ENCODE data around the gene RIMS3.
A peak's percentile ranks its signal among the peaks of the same experiment; 100 is the strongest.
"Not testable (repeated sequence)": the region's sequence is repeated elsewhere in the genome, so short reads cannot be mapped to it uniquely, and the experiment has no call there.

Gene RIMS3

DNA sequence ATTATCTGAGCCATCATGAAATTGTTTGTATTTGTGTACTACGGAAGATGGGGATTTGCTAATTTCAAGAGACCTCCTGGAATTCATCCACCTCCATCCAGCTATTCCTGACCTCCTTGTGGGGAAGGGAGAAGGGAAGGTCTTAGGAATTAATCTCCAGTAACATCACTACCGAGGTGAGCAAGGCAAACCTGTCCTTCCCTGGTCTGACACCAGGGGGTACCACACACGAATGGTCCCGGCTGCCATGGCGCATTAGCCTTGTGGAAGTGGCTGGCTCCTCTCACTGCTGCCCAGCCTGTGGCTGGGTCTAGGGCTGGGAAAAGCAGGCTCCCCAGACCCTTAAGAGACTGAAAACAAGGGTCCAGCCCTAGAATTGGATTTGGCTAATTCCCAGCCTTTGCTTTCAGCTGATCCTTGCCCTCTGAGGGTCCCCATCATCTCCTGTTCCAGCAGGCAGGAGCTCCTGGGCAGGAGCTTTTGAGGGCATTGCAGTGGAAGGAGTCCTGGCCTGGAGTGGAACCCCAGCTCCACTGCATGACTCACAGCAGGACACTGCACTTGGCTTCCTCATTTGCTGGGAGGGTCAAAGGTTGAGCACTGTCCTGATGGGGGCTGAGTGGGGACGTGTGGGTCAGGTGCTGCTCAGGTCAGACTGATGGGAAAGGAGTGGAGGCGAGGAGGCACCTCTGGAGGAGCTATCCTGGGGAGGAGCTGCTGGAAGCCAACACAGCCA lies 34.8 kb downstream of the RIMS3 start:
- DNase-seq (ENCODE audit: low read depth in 2 of 2) = no peak

DNA sequence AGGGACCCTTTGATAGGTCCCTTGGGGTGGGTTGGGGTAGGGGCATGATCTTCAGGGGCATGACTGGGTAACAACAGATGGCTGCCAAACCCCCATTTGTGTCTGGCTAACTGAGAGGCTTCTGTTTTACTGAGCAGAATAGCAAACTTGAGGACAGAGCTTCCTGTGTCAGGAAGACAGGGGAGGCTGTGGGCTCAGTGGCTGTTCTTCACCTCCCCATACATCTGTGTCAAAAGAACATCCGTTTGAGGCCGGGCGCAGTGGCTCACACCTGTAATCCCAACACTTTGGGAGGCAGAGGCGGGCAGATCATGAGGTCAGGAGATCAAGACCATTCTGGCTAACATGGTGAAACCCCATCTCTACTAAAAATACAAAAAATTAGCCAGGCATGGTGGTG lies 35.9 kb downstream of the RIMS3 start:
- not testable (repeated sequence) for DNase-seq (ENCODE audit: low read depth in 2 of 2)

DNA sequence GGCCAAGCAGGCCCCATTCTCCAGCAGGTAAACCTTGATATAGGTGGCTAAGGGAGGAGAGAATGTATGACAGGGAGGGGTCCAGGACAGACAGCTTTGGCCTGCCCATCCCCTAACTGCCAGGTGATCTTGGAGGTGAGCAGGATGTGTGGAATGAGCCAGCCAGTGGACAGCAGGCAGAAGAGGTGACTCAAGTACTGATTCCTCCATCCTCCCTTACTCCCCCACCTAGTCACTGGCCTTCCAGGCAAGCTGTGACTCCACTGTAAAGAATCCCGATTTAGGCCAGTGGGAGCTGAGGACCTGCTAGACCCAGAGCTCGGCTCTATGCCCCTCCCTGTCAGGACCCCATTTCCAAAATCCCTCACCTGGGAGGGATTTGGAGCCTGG lies 36.6 kb downstream of the RIMS3 start:
- no peak for DNase-seq (ENCODE audit: low read depth in 2 of 2)

DNA sequence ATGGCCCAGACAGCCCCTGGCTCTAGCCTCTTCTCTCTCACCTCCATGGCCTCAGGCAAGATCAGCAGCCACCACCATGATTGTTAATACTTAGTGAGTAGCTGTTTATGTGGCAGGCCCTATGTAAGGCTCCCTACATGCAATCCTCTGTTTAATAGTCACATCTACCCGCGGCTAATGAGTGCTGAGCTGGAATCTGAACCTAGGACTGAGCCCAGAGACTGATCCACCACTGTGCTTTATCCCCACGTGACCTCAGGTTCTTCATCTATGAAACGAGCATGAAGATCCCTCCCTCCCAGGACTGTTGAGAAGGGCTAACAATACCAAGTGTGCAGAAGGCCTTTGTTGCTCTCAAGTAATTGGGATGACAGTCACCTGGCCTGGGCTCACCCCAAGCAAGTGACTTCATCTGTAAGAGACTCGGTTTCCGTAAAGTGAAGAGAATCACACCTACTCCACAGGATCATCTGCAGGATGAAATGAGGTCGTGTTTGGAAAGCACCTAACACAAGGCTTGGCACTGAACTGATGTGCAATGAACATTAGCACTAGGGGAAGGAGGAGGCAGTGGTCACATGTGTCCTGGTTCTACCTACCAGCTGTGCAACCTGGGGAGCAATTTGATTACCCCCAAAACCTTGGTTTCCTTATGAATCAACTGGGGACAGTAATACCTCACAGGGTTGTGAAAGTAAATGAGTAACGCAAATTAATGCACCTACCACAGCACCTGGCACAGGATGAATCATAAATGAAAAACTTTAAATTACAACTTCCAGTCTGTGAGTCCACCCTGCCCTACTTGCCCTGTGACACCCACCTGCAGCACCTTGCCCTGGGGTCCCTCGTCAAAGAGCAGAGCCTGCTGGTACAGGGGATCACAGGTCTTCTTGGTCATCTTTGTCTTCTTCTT lies 37.2 kb downstream of the RIMS3 start:
- DNase-seq (ENCODE audit: low read depth in 2 of 2) = no peak

DNA sequence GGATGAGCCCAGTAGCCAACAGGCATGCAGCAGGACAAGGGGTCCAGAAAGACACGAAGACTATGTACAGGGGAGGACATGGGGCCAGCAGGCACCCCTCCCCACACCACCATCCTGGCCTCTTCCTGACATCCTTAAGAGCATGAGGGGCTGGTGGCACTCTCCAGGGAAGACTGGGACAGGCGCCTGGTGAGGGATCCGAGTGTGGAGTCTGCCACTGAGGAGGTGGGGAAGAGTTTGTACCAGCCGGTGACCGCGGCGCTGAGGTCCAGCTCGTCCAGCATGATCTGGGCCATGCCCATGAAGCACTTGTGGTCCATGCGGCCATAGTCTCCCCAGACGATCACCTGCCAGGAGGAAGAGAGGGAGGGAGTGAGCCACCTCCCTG lies 39.1 kb downstream of the RIMS3 start:
- no peak for DNase-seq (ENCODE audit: low read depth in 2 of 2)

DNA sequence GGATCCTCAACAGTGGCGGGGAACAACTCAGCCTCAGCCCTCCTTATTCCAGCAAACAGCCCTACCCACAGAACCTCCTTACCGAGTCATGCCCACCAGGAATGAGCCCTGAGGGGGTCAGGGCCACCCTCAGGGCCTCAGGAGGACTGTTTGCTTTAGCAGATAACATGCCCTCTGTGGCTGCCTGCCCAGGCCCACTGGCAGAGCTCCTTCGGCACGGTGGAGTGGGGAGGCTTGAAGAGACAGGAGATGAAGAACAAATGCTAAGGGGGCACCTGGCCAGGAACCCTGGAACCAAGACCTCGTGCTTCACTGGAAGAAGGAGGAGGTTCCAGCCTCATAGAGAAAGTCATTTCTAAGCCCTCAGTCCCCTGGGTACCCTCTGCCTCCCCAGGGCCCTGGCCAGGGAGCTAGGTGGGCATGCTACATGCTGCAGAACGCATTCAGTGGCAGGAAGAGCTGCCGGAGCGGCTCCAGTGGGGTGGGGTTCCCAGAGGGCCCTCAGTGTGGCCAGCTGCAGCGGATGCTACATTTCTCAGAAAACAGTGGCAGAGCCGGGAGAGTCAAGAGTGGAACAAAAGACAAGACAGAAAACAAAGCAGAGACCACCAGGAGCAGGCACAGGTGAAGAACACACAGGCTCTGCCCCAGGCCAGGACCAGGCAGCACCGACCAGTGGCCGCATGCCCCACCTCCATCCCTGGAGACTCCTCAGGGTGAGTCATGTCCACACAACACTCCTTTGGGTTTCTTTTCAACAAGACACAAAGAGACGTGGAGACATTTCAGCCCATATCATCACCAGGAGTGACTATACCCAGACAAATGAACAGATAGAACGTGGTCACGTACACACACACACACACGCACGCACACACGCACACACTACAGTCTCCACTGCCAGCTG lies 39.8 kb downstream of the RIMS3 start:
- no peak for DNase-seq (ENCODE audit: low read depth in 2 of 2)

DNA sequence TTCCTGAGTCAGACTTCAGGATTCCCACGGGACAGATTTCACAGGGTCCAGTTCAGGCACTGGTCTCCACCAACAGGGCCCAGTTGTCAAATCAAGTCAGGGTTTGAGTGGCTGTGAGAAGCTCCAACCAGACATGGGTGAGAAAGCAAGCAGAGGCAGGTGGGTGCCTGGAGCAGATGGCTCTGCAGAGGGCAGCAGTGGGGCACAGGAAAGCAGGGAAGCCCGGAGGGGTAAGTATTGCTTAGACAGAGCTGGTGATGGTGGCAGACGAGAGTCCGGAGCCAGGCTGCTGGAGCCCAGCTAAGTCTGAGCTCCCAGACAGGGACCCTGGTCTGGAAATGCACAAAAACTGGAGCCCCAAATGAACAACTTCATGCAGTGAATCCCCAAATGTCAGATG lies 40.4 kb downstream of the RIMS3 start:
- peak in 1 of 2 donors; percentile 8 for DNase-seq (ENCODE audit: low read depth in 2 of 2)

DNA sequence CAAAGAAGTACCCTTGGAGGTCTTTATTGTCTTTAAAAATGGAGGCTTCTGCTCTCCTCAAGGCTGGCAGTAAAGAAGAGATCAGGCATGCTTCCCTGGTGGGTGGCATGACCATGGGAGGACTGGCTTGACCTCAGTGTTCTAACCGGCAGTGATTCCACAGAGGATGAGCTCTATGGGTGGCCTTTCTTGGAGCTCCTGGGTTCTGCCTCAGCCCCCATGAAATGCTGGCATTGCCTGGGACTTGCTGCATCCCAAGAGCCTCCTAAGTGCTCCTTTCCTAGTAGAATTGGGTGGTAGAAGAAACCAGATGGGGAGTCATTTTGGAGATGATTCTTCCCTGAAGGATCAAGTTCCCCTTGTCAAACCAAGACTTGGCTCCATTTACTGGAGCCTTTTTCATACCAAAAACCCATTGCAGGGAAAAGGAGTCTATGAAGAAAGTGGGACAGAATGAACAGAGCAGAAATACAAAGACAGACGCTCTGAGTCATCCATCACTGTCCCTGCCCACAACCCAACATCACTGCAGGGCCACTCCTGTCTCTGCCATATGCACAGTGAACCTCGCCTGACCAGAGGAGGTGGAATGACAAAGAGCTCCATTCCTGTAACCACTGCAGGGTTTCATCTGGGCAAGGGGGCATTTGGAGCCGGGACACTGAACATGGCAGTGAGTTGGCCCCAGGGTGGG lies 42.4 kb downstream of the RIMS3 start:
- no peak for DNase-seq (ENCODE audit: low read depth in 2 of 2)

DNA sequence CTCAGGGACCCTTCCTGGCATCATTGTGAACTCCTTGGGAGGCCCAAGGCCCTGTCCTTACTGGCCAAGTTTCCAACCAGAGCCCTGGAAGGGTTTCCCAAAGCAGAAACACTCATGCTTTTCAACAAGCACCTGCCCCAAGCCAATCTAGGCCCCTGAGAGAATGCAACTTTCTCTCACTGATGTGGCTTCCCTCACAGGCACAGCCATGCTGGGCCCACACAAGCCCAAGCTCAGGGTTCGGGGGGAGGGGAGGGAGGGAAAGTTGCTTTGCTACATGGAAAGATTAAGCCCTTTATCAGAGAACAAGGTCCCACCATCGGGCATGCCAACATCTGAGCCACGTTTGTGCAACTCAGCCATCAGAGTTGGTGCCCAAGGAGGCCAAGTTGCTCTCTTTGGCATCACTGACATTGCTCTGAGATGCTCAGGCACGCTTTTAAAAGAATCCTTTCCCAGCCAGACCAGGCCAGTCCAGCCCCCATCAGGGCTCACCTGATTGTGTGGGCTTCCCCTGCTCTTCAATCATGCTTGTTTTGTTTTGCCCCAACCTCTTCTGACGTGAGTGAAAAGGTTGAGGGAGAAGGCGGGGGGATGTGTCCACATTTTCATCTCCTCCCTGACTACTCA lies 43.5 kb downstream of the RIMS3 start:
- DNase-seq (ENCODE audit: low read depth in 2 of 2) = no peak

DNA sequence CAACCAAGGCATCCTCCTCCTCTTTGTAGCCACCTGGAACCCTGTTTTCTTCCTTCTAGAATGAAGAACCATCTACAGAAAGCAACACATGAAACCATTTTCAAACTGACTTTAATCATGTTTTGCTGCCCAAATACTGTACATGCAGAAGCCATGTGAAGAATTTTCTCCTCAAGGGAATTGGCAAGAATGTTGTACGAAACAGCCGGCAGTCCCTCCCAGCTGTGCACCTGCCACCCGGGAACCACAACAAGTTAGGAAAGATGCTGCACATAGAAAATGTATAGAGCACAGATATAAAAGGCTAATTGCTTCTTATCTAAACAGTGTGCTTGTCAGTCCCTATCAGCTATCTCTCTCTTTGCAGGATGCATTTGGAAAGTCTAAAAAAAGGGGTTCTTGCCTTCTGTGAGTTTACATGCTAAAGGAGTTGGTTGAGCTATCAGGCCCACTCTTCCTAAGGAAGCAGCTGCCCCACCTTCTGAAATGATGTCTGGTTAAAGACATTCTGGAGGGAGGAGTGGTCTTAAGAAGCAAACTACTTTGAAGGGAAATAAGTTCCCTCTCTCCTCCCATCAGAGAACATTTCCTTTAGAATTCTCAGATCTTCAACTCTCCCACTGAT lies 44.8 kb downstream of the RIMS3 start:
- DNase-seq (ENCODE audit: low read depth in 2 of 2) = no peak

DNA sequence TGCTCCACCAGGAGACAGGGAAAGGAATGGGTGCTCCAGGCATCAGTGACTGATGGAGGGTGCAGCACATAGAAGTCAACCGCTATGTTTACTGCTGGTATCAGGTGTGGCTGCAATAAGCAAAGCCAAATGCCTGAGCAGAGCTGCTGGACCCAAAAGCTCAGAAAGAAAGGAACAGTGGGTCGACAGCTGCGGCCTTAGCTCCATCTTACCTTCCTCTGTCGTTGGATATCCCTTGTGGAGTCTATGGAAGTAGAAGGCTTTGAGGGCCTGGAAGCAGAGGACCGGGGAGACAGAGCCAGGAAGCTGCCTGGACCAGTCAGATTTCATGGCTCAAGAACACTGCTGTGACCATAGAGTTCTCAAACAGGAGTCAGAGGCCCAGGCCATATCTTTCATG lies 45.3 kb downstream of the RIMS3 start:
- no peak for DNase-seq (ENCODE audit: low read depth in 2 of 2)

DNA sequence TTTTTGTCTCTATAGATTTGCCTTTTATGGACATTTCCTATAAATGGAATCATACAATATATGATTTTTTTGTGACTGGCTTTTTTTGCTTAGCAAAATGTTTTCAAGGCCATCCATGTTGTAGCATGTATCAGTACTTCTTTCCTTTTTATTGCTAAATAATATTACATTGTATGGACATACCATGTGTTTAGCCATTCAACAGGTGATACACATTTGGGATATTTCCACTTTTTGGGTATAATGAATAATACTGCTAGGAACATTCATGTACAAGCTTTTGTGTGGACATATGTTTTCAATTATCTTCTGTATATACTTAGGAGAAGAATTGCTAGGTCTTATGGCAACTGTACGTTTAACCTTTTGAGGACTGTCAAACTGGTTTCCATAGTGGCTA lies 47.4 kb downstream of the RIMS3 start:
- no peak for DNase-seq (ENCODE audit: low read depth in 2 of 2)

DNA sequence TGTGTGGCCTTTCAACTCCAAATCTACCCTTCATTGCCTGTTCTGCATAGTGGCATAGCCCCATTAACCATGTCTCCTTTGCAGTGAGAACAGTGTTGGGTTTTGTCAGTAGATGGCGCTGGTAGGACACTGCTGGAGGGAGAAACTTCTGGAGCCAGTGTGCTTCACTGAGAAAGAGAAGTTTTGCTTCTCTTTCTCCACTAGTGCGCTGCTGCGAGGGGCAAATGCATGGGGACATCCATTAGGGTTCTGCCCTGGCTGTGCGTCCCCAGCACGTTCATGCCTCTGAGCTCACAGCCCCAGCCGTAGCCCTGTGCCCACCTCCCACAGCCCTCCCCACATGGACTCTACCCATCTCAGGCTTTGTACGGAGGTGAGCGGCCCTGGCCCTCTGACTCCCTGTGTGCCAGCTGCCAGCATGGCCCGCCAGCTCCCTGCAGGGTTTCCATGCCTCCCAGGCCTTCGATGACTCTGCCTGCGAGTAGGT lies 53.1 kb downstream of the RIMS3 start:
- DNase-seq (ENCODE audit: low read depth in 2 of 2) = peak; percentile 24 to 46

DNA sequence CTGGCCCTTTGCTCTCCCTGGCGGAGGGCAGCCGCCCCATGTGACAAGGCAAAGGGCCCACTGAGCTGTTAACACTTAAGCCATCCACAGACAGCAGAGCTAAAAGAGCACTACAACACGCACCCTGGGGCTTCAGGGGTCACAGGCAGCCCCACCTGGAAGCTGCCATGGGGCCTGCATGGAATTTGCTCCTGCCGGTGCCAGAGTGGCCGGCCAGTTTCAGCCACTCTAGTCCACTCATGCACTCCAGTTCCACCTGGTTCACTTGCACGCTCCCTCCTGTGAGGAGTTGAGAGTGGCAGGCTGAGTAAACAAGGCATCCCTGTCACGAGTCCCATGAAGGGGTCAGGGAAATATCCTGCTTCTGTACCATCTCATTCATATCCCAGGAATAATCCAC lies 55.3 kb downstream of the RIMS3 start:
- DNase-seq (ENCODE audit: low read depth in 2 of 2) = no peak

DNA sequence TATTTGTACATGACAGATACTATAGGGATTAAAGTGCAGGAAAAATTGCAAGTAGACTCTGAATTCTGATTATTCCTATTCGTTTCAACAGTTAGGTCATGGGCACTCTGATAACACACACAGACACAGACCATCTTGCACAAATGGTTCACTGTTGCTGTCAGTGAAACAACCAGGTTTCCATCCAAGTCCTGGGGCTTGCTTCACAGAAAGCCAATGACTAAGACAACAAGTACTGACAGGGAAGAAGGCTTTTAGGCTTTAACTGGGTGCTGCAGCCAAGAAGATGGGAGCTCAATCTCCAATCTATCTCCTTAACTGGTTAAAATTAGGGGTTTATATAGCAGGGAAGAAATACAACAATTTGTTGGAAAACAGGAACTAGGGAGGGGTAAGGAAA lies 57.6 kb downstream of the RIMS3 start:
- DNase-seq (ENCODE audit: low read depth in 2 of 2) = no peak

DNA sequence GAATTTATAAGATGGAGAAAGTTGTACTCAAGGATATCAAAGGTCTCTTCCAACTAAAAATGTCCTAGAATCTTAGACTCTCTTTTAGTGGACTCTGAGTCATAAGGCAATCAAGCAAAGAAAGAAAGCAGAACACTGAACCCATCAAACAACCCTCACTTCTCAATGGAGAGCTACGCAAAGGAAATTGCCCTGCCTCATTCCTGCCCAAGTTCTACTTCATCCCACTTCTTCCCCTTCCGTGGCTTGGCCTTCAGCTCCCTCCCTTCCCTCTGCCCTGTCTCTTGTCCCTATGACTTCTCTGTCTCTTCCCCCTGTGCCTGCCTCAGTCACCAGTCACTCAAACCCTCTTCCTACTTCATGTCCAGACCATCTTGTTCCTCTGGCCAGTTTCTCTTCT lies 58.5 kb downstream of the RIMS3 start:
- no peak for DNase-seq (ENCODE audit: low read depth in 2 of 2)

DNA sequence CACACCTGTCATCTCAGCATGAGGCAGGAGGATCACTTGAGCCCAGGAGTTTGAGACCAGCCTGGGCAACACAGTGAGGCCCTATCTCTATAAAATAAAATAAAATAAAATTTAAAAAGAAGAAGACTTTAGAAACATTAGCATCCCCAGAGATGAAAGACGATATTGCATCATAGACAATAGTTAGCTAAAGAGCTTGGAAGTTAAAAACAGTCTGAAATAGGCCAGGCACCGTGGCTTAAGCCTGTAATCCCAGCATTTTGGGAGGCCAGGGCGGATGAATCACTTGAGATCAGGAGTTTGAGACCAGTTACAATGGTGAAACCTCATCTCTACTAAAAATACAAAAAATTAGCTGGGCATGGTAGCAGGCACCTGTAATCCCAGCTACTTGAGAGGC lies 59.3 kb downstream of the RIMS3 start:
- no peak for DNase-seq (ENCODE audit: low read depth in 2 of 2)

DNA sequence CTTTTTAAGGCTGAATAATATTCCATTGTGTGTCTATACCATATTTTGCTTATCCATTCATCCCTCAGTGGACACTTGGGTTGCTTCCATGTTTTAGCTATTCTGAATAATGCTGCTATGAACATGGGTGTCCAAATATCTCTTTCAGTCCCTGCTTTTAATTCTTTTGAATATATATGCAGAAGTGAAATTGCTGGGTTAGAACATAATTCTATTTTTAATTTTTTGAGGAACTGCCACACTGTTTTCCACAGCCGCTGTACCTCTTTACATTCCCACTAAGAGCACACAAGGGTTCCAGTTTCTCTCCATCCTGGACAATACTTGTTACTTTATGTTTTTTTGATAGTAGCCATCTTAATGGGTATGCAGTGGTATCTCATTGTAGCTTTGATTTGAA lies 65.6 kb downstream of the RIMS3 start:
- DNase-seq (ENCODE audit: low read depth in 2 of 2) = no peak

DNA sequence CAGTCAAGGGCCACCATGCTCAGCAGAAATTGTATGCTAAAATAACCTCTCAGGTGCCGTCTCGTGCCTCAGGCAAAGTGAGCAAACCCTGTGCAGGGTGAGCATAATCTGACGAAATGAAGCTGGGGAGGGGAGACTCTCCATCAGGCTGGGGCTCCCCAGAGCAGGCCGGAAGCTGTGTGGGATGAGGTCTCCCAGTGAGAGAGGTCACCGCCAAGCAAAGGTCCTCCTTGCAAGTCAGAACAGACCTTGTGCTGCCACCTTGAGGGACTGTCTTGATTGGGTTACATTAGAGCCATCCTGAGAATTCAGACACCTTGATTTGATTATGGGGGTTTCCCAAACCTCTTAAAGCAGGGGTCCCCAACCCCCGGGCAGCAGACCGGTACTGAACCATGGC lies 69.9 kb downstream of the RIMS3 start:
- no peak for DNase-seq (ENCODE audit: low read depth in 2 of 2)

DNA sequence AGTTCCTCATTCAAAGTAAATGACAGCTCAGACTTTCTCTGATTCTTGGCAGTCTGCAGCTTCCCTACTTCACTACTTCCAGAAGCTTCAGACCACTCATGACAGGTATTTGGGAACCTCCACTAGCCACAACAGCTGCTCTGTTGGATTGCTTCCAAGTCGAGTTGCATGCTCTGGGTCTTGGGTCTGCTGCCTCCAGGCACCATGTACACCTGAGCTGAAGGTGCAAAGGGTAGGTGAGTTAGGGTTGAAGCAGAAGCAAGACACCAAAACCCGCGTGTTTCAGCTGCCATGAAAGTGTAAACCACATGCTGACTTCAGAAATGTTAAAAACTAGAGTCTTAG lies 71.3 kb downstream of the RIMS3 start:
- DNase-seq (ENCODE audit: low read depth in 2 of 2) = no peak
